HCT116 (cell line): ENCODE measurements around the gene LRRN2. TPM values are rescaled to one million over a fixed set of nuclear protein-coding genes. Genes with fewer than 3 reads are reported as not detected.

Experiments
- ATAC-seq: fragments of 200-7000 bp; cut with Tn5 transposase; 2 replicates; pipeline ENCODE4 v1.9.1; 2020; ENCODE audit warnings: mild to moderate bottlenecking, moderate library complexity
- BruUV-seq: library from RNA; stranded (reverse); fragments of 400-500 nt; replicated peaks from 2 replicates; lab custom pipeline; 2021; lab: Mats Ljungman, UMichigan
- CTCF ChIA-PET: fragments of 300-600 bp; sonication (Branson Sonifier 250); formaldehyde crosslinking; loops from one replicate; lab custom pipeline; 2021; ENCODE audit warnings: antibody characterized with exemption; lab: Charles Lee
- POLR2A ChIA-PET: fragments of 300-600, 350-600 bp; sonication (Branson Sonifier 250); formaldehyde crosslinking; loops from one replicate; lab custom pipeline; 2021; ENCODE audit warnings: antibody characterized with exemption; lab: Charles Lee
- RAD21 ChIA-PET, 2 experiments: fragments of 300-600 bp; sonication (Branson Sonifier 250); formaldehyde crosslinking; loops; one replicate each; lab custom pipeline; 2023; ENCODE audit warnings: low total read pairs in 2 of 2; ENCODE audit not compliant: uncharacterized antibody in 2 of 2, unreplicated experiment in 2 of 2, low non-redundant PET in 1 of 2; lab: Charles Lee
- DNase-seq: peaks from one replicate; pipeline ENCODE4 v3.0.0-alpha.2; 2010; ENCODE audit warnings: low read depth, low spot score
- H2AFZ ChIP-seq: fragments of 200-600 bp; shearing (Covaris generic), sonication (generic); 2 replicates; pipeline ENCODE4 v1.6.1; 2017; ENCODE audit warnings: low read depth, mixed run types, mixed read lengths, antibody characterized with exemption, low read length; ENCODE audit not compliant: poor library complexity, severe bottlenecking
- H3K27ac ChIP-seq: 2 replicates; pipeline ENCODE4 v1.5.1; 2012; ENCODE audit warnings: low read depth, low read length
- H3K27me3 ChIP-seq: fragments of 200-600 bp; sonication (generic); 2 replicates; pipeline ENCODE4 v1.6.1; 2016; ENCODE audit warnings: mixed run types, low read length, mixed read lengths; ENCODE audit not compliant: insufficient read depth
- H3K36me3 ChIP-seq, 2 experiments: fragments of 200-500 bp in 1 of 2; fragments of 200-600 bp in 1 of 2; sonication (Bioruptor generic) in 1 of 2; sonication (generic) in 1 of 2; 2 replicates each; pipeline versions ENCODE4 v1.5.1 to v1.6.1; 2014 to 2016; ENCODE audit warnings: low read length in 2 of 2, inconsistent platforms in 1 of 2, mixed read lengths in 1 of 2, mixed run types in 1 of 2; ENCODE audit not compliant: insufficient read depth in 2 of 2, control insufficient read depth in 1 of 2
- H3K4me1 ChIP-seq, 2 experiments: fragments of 200-600 bp in 1 of 2; sonication (generic) in 1 of 2; 2 replicates each; pipeline versions ENCODE4 v1.5.1 to v1.6.1; 2012 to 2017; ENCODE audit warnings: low read length in 2 of 2, inconsistent platforms in 1 of 2, mild to moderate bottlenecking in 1 of 2, mixed read lengths in 1 of 2, mixed run types in 1 of 2, moderate library complexity in 1 of 2; ENCODE audit not compliant: insufficient read depth in 2 of 2, control insufficient read depth in 1 of 2
- H3K4me2 ChIP-seq: fragments of 200-600 bp; sonication (generic); 2 replicates; pipeline ENCODE4 v1.6.1; 2017; ENCODE audit warnings: mixed run types, low read length, mixed read lengths
- H3K4me3 ChIP-seq, 2 experiments: fragments of 200-600 bp in 1 of 2; sonication (generic) in 1 of 2; replicated peaks in 1 of 2; 2 replicates each; pipeline ENCODE4 v1.5.1; 2011 to 2016; ENCODE audit warnings: low read length in 2 of 2, control low read depth in 1 of 2, low read depth in 1 of 2, mild to moderate bottlenecking in 1 of 2, mixed read lengths in 1 of 2, mixed run types in 1 of 2
- H3K79me2 ChIP-seq: fragments of 200-600 bp; sonication (generic); 2 replicates; pipeline ENCODE4 v1.6.1; 2017; ENCODE audit warnings: mild to moderate bottlenecking, mixed run types, low read length, moderate library complexity, mixed read lengths; ENCODE audit not compliant: insufficient read depth
- H3K9ac ChIP-seq: fragments of 200-600 bp; sonication (generic); 2 replicates; pipeline ENCODE4 v1.6.1; 2016; ENCODE audit warnings: low read length, mixed read lengths
- H3K9me2 ChIP-seq: fragments of 200-600 bp; sonication (generic), shearing (Covaris generic); 2 replicates; pipeline ENCODE4 v1.6.1; 2017; ENCODE audit warnings: mixed run types, mild to moderate bottlenecking, moderate library complexity; ENCODE audit not compliant: insufficient read depth
- H3K9me3 ChIP-seq, 2 experiments: fragments of 200-500 bp in 1 of 2; fragments of 200-600 bp in 1 of 2; sonication (Bioruptor generic) in 1 of 2; sonication (generic) in 1 of 2; 2 replicates each; pipeline ENCODE4 v1.6.1; 2014 to 2017; ENCODE audit warnings: low read length in 2 of 2, mixed read lengths in 2 of 2, inconsistent platforms in 1 of 2, low read depth in 1 of 2, mild to moderate bottlenecking in 1 of 2, mixed run types in 1 of 2, moderate library complexity in 1 of 2; ENCODE audit not compliant: control insufficient read depth in 1 of 2, insufficient read depth in 1 of 2
- H4K20me1 ChIP-seq: fragments of 200-600 bp; sonication (generic), shearing (Covaris generic); 2 replicates; pipeline ENCODE4 v1.6.1; 2017; ENCODE audit warnings: mixed run types, mild to moderate bottlenecking, moderate library complexity; ENCODE audit not compliant: insufficient read depth
- CBX3 ChIP-seq: IDR thresholded peaks from 2 replicates; pipeline ENCODE4 v1.6.1; 2012; ENCODE audit warnings: low read depth
- CEBPB ChIP-seq: IDR thresholded peaks from 2 replicates; pipeline ENCODE4 v1.6.1; 2012; ENCODE audit warnings: low read depth
- EGR1 ChIP-seq: IDR thresholded peaks from 2 replicates; pipeline ENCODE4 v1.6.1; 2012; ENCODE audit warnings: low read depth
- ELF1 ChIP-seq: IDR thresholded peaks from 2 replicates; pipeline ENCODE4 v1.6.1; 2012; ENCODE audit warnings: low read depth, borderline replicate concordance
- EZH2 ChIP-seq: fragments of 200-600 bp; sonication (generic); IDR thresholded peaks from 2 replicates; pipeline ENCODE4 v1.6.1; 2017; ENCODE audit warnings: antibody characterized with exemption, mixed run types
- FOSL1 ChIP-seq: IDR thresholded peaks from 2 replicates; pipeline ENCODE4 v1.6.1; 2012; ENCODE audit warnings: low read depth
- JUND ChIP-seq: IDR thresholded peaks from 2 replicates; pipeline ENCODE4 v1.6.1; 2012
- MAX ChIP-seq: IDR thresholded peaks from 2 replicates; pipeline ENCODE4 v1.6.1; 2012
- POLR2A ChIP-seq: IDR thresholded peaks from 2 replicates; pipeline ENCODE4 v1.7.0; 2011; ENCODE audit warnings: borderline replicate concordance; ENCODE audit not compliant: insufficient read depth, insufficient read length; ENCODE audit errors: extremely low read depth
- POLR2AphosphoS5 ChIP-seq: IDR thresholded peaks from 2 replicates; pipeline ENCODE4 v1.6.1; 2011; ENCODE audit warnings: mild to moderate bottlenecking, low read depth, low read length, moderate library complexity
- RAD21 ChIP-seq: IDR thresholded peaks from 2 replicates; pipeline ENCODE4 v1.6.1; 2012; ENCODE audit warnings: low read depth, mild to moderate bottlenecking
- SIN3A ChIP-seq: IDR thresholded peaks from 2 replicates; pipeline ENCODE4 v1.6.1; 2012; ENCODE audit warnings: low read depth
- SP1 ChIP-seq: IDR thresholded peaks from 2 replicates; pipeline ENCODE4 v1.6.1; 2012; ENCODE audit warnings: low read depth
- SRF ChIP-seq: IDR thresholded peaks from 2 replicates; pipeline ENCODE4 v1.6.1; 2012; ENCODE audit warnings: low read depth
- TCF7L2 ChIP-seq: IDR thresholded peaks from 2 replicates; pipeline ENCODE4 v1.7.0; 2011; ENCODE audit warnings: borderline replicate concordance, inconsistent platforms; ENCODE audit not compliant: insufficient read depth, insufficient read length; ENCODE audit errors: extremely low read depth
- ZFX ChIP-seq: fragments of 450-650 bp; IDR thresholded peaks from 2 replicates; pipeline ENCODE4 v1.6.1; 2017
- ZNF274 ChIP-seq: fragments of 200-500 bp; sonication (Bioruptor generic); IDR thresholded peaks from 2 replicates; pipeline ENCODE4 v1.6.1; 2014; ENCODE audit warnings: mild to moderate bottlenecking, low read depth, low read length, inconsistent platforms
- intact Hi-C: fragments of 100-400 bp; cut with micrococcal nuclease; formaldehyde crosslinking; loops from 2 replicates; pipeline ENCODE4 v1.10.0; 2022
- total RNA-seq: library from RNA; stranded (reverse); gene quantifications from one replicate; pipeline ENCODE4 v1.2.1, GENCODE V29; 2021; ENCODE audit not compliant: unreplicated experiment
- TF ChIP-seq, protein P1 (sequence below), 3 experiments: fragments of 200-600 bp in 1 of 3; sonication (generic) in 1 of 3; IDR thresholded peaks in 2 of 3; conservative IDR thresholded peaks in 1 of 3; 2 replicates each; pipeline ENCODE4 v1.5.1; 2012 to 2017; ENCODE audit warnings: low read depth in 2 of 3, low read length in 2 of 3, antibody characterized with exemption in 1 of 3, borderline replicate concordance in 1 of 3, control low read depth in 1 of 3, mild to moderate bottlenecking in 1 of 3, mixed read lengths in 1 of 3, mixed run types in 1 of 3, moderate library complexity in 1 of 3; ENCODE audit not compliant: insufficient read depth in 1 of 3
- TF ChIP-seq, protein P2 (sequence below): IDR thresholded peaks from 2 replicates; pipeline ENCODE4 v1.6.1; 2012; ENCODE audit warnings: low read depth

LRRN2 gene
- total RNA-seq, 1 experiment from 2014 or later: 3.2 TPM

- Histone ChIP-seq H3K9me3 (no peaks in the 10 kb centered on the region), H3K9me2 (no peaks in the 10 kb centered on the region; the same call in 1 of the 2 replicates), H3K27ac (no peak overlapping the region), H3K36me3 (no peaks in the 10 kb centered on the region), H3K4me1 (peaks cover 2 to 4% of the 10 kb centered on the region in 2 experiments; a peak in 2 of 4 replicates), H3K27me3 (no peaks in the 10 kb centered on the region), H3K79me2 (no peaks in the 10 kb centered on the region), H3K4me3 (no peak overlapping the region), H3K4me2 (no peak overlapping the region), H2AFZ (no peak overlapping the region), H4K20me1 (no peaks in the 10 kb centered on the region), H3K9ac (no peak overlapping the region)
- POLR2A ChIA-PET: no interaction called here
- intact Hi-C loops: no loop called here
- ATAC-seq (no peak), DNase-seq (no peak)
- CTCF ChIA-PET: no interaction called here
- BruUV-seq: no TSS peak
- RAD21 ChIA-PET: no interaction called here
- TF ChIP-seq ZFX: no peak
- no peak for TF ChIP-seq ELF1
- TF ChIP-seq CEBPB: no peak
- TF ChIP-seq CBX3: no peak
- TF ChIP-seq EZH2: no peak
- TF ChIP-seq, protein P1, sequence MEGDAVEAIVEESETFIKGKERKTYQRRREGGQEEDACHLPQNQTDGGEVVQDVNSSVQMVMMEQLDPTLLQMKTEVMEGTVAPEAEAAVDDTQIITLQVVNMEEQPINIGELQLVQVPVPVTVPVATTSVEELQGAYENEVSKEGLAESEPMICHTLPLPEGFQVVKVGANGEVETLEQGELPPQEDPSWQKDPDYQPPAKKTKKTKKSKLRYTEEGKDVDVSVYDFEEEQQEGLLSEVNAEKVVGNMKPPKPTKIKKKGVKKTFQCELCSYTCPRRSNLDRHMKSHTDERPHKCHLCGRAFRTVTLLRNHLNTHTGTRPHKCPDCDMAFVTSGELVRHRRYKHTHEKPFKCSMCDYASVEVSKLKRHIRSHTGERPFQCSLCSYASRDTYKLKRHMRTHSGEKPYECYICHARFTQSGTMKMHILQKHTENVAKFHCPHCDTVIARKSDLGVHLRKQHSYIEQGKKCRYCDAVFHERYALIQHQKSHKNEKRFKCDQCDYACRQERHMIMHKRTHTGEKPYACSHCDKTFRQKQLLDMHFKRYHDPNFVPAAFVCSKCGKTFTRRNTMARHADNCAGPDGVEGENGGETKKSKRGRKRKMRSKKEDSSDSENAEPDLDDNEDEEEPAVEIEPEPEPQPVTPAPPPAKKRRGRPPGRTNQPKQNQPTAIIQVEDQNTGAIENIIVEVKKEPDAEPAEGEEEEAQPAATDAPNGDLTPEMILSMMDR (IDR thresholded peaks at IDR 0.05 in 2 of 3, conservative IDR thresholded peaks at IDR 0.05 in 1 of 3; ENCODE audit: borderline replicate concordance in 1 of 3, insufficient read depth in 1 of 3, low read depth in 2 of 3, low read length in 2 of 3): no peak
- no peak for TF ChIP-seq SP1
- TF ChIP-seq EGR1: no peak
- no peak for TF ChIP-seq SRF
- TF ChIP-seq MAX: no peak
- no peak for TF ChIP-seq POLR2AphosphoS5
- TF ChIP-seq RAD21: no peak
- no peak for TF ChIP-seq ZNF274
- no peak for TF ChIP-seq JUND
- TF ChIP-seq, protein P2, sequence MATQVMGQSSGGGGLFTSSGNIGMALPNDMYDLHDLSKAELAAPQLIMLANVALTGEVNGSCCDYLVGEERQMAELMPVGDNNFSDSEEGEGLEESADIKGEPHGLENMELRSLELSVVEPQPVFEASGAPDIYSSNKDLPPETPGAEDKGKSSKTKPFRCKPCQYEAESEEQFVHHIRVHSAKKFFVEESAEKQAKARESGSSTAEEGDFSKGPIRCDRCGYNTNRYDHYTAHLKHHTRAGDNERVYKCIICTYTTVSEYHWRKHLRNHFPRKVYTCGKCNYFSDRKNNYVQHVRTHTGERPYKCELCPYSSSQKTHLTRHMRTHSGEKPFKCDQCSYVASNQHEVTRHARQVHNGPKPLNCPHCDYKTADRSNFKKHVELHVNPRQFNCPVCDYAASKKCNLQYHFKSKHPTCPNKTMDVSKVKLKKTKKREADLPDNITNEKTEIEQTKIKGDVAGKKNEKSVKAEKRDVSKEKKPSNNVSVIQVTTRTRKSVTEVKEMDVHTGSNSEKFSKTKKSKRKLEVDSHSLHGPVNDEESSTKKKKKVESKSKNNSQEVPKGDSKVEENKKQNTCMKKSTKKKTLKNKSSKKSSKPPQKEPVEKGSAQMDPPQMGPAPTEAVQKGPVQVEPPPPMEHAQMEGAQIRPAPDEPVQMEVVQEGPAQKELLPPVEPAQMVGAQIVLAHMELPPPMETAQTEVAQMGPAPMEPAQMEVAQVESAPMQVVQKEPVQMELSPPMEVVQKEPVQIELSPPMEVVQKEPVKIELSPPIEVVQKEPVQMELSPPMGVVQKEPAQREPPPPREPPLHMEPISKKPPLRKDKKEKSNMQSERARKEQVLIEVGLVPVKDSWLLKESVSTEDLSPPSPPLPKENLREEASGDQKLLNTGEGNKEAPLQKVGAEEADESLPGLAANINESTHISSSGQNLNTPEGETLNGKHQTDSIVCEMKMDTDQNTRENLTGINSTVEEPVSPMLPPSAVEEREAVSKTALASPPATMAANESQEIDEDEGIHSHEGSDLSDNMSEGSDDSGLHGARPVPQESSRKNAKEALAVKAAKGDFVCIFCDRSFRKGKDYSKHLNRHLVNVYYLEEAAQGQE: no peak
- TF ChIP-seq FOSL1: no peak
- no peak for TF ChIP-seq POLR2A
- no peak for TF ChIP-seq TCF7L2
- TF ChIP-seq SIN3A: no peak
These were observed 12.4 kb upstream of the LRRN2 start for GRCh38 chr1:204697893-204698292.
